HG03103 (cell line): ENCODE results near the gene LDLR.
"Not testable (repeated sequence)": the region's sequence is repeated elsewhere in the genome, so short reads cannot be mapped to it uniquely, and the experiment has no call there.

ENCODE experiments used
- ATAC-seq: cut with Tn5 transposase; IDR thresholded peaks from one replicate; pipeline ENCODE4 v1.9.1; 2021; ENCODE audit warnings: low read depth; ENCODE audit not compliant: unreplicated experiment

The LDLR gene

GRCh38 chr19:11102944-11103343, 13.7 kb downstream of the LDLR start:
- ATAC-seq = no peak

- not testable (repeated sequence) for ATAC-seq
Observed at GRCh38 chr19:11103667-11104066, 14.4 kb downstream of the LDLR start.

- ATAC-seq = no peak
Observed at GRCh38 chr19:11105014-11105636, 15.9 kb downstream of the LDLR start.

- ATAC-seq = no peak
Observed at GRCh38 chr19:11106477-11106876, 17.2 kb downstream of the LDLR start.

GRCh38 chr19:11108746-11109145, 19.5 kb downstream of the LDLR start:
- no peak for ATAC-seq

- ATAC-seq = no peak
Observed at GRCh38 chr19:11111117-11111770, 22.0 kb downstream of the LDLR start.

GRCh38 chr19:11111771-11112144, 22.5 kb downstream of the LDLR start:
- ATAC-seq = no peak

GRCh38 chr19:11113140-11113708, 24.0 kb downstream of the LDLR start:
- no peak for ATAC-seq

- ATAC-seq = no peak
Observed at GRCh38 chr19:11115042-11115441, 25.8 kb downstream of the LDLR start.

- no peak for ATAC-seq
Observed at GRCh38 chr19:11115895-11116446, 26.7 kb downstream of the LDLR start.

GRCh38 chr19:11116507-11116906, 27.2 kb downstream of the LDLR start:
- ATAC-seq = no peak

GRCh38 chr19:11121963-11122362, 32.7 kb downstream of the LDLR start:
- ATAC-seq = not testable (repeated sequence)

GRCh38 chr19:11123114-11123513, 33.9 kb downstream of the LDLR start:
- no peak for ATAC-seq

GRCh38 chr19:11124157-11124556, 34.9 kb downstream of the LDLR start:
- ATAC-seq = not testable (repeated sequence)

GRCh38 chr19:11125994-11126685, 36.9 kb downstream of the LDLR start:
- ATAC-seq = no peak

- no peak for ATAC-seq
Observed at GRCh38 chr19:11127905-11128304, 38.6 kb downstream of the LDLR start.

GRCh38 chr19:11130824-11131455, 41.7 kb downstream of the LDLR start:
- ATAC-seq = no peak

GRCh38 chr19:11131471-11131870, 42.2 kb downstream of the LDLR start:
- no peak for ATAC-seq

GRCh38 chr19:11136400-11137101, 47.3 kb downstream of the LDLR start:
- no peak for ATAC-seq
